Activated T-helper 1 cell treated with anti-CD3 and anti-CD28 coated beads, Interleukin-12 subunit alpha, Interleukin-12 subunit beta, Interleukin-2, Interleukin-4 antibody, amounts not matched to agents 30 ng/mL and 10 ng/mL and 1 ng/mL, durations not matched to agents 14 hours and 24 hours and 36 hours (primary cell): ENCODE results near the gene PRAMEF14. TPM values are rescaled to one million over a fixed set of nuclear protein-coding genes. Genes with fewer than 3 reads are reported as not detected.
"Not testable (repeated sequence)": the region's sequence is repeated elsewhere in the genome, so short reads cannot be mapped to it uniquely, and the experiment has no call there.

Experiments
- DNase-seq: peaks from one replicate; pipeline ENCODE4 v3.0.0; 2021; ENCODE audit warnings: low spot score
- H3K27ac Mint-ChIP-seq: one replicate; pipeline ENCODE4 v1.8.0; 2021; ENCODE audit warnings: mild to moderate bottlenecking, mixed read lengths
- H3K27me3 Mint-ChIP-seq: one replicate; pipeline ENCODE4 v1.8.0; 2022; ENCODE audit warnings: mild to moderate bottlenecking, moderate library complexity, mixed read lengths; ENCODE audit not compliant: insufficient read depth
- H3K36me3 Mint-ChIP-seq: one replicate; pipeline ENCODE4 v1.8.0; 2021; ENCODE audit warnings: low read depth, mixed read lengths
- H3K4me1 Mint-ChIP-seq: one replicate; pipeline ENCODE4 v1.8.0; 2021; ENCODE audit warnings: low read depth, mixed read lengths
- H3K4me3 Mint-ChIP-seq: one replicate; pipeline ENCODE4 v1.8.0; 2021; ENCODE audit warnings: mild to moderate bottlenecking, moderate library complexity, mixed read lengths
- H3K9me3 Mint-ChIP-seq: one replicate; pipeline ENCODE4 v1.8.0; 2021; ENCODE audit warnings: mixed read lengths
- intact Hi-C: fragments of 100-400 bp; cut with micrococcal nuclease; formaldehyde crosslinking; loops from one replicate; pipeline ENCODE4 v1.15.1; 2024
- total RNA-seq: library from RNA; stranded (reverse); gene quantifications from 2 replicates; pipeline ENCODE4 v1.2.3, GENCODE V29; 2022

The PRAMEF14 gene
- total RNA-seq, 1 donor from 2014 or later = not detected

- H3K27ac Mint-ChIP-seq, H3K4me3 Mint-ChIP-seq, H3K27me3 Mint-ChIP-seq, intact Hi-C loops, DNase-seq, H3K36me3 Mint-ChIP-seq, H3K9me3 Mint-ChIP-seq, H3K4me1 Mint-ChIP-seq: not testable (repeated sequence)
Measured at GRCh38 chr1:13342496-13342895, 4.4 kb downstream of the PRAMEF14 start.

- H3K27me3 Mint-ChIP-seq, DNase-seq, H3K36me3 Mint-ChIP-seq, H3K27ac Mint-ChIP-seq, intact Hi-C loops, H3K9me3 Mint-ChIP-seq, H3K4me3 Mint-ChIP-seq, H3K4me1 Mint-ChIP-seq: not testable (repeated sequence)
Measured at GRCh38 chr1:13315281-13315680, 31.7 kb downstream of the PRAMEF14 start, which contains the start of gene PRAMEF15. PRAMEF15 (plus strand) TSS chr1:13315581; CDS start chr1:13318408, 2,827 bp downstream.

GRCh38 chr1:13303239-13303638 is 43.7 kb downstream of the PRAMEF14 start, which contains the start of gene PRAMEF33:
PRAMEF33 (plus strand) TSS chr1:13303539; CDS start chr1:13305955, 2,416 bp downstream.
- H3K36me3 Mint-ChIP-seq, DNase-seq, H3K9me3 Mint-ChIP-seq, H3K4me3 Mint-ChIP-seq, H3K27ac Mint-ChIP-seq, intact Hi-C loops, H3K4me1 Mint-ChIP-seq, H3K27me3 Mint-ChIP-seq: not testable (repeated sequence)

GRCh38 chr1:13302197-13302596 is 44.7 kb downstream of the PRAMEF14 start:
- DNase-seq, H3K4me1 Mint-ChIP-seq, H3K9me3 Mint-ChIP-seq, intact Hi-C loops, H3K27ac Mint-ChIP-seq, H3K4me3 Mint-ChIP-seq, H3K36me3 Mint-ChIP-seq, H3K27me3 Mint-ChIP-seq: not testable (repeated sequence)

GRCh38 chr1:13298699-13299098 is 48.2 kb downstream of the PRAMEF14 start:
- H3K9me3 Mint-ChIP-seq, H3K27ac Mint-ChIP-seq, H3K4me3 Mint-ChIP-seq, DNase-seq, intact Hi-C loops, H3K27me3 Mint-ChIP-seq, H3K36me3 Mint-ChIP-seq, H3K4me1 Mint-ChIP-seq: not testable (repeated sequence)

- H3K9me3 Mint-ChIP-seq, H3K27me3 Mint-ChIP-seq, H3K27ac Mint-ChIP-seq, DNase-seq, H3K36me3 Mint-ChIP-seq, H3K4me3 Mint-ChIP-seq, intact Hi-C loops, H3K4me1 Mint-ChIP-seq: not testable (repeated sequence)
Measured at GRCh38 chr1:13297216-13297931, 49.6 kb downstream of the PRAMEF14 start.

Other genes starting within 250 kb of the PRAMEF14 start
- gene HNRNPCL2, start 230.3 kb downstream of the PRAMEF14 start, total RNA-seq = not detected in 2 replicates
- gene PRAMEF26, start 191.1 kb downstream of the PRAMEF14 start, total RNA-seq = not detected in 2 replicates
- not detected in 2 replicates for gene HNRNPCL4, start 181.5 kb downstream of the PRAMEF14 start, total RNA-seq
- not detected in 2 replicates for gene PRAMEF9, start 175.3 kb downstream of the PRAMEF14 start, total RNA-seq
- gene PRAMEF13, start 145.7 kb downstream of the PRAMEF14 start, total RNA-seq = not detected in 2 replicates
- not detected in 2 replicates for gene PRAMEF18, start 121.0 kb downstream of the PRAMEF14 start, total RNA-seq
- gene PRAMEF5, start 92.9 kb downstream of the PRAMEF14 start, total RNA-seq = not detected in 2 replicates
- gene PRAMEF8, start 62.0 kb downstream of the PRAMEF14 start, total RNA-seq = not detected in 2 replicates
- gene PRAMEF33, start 43.6 kb downstream of the PRAMEF14 start, total RNA-seq = not detected in 2 replicates
- not detected in 2 replicates for gene PRAMEF15, start 31.6 kb downstream of the PRAMEF14 start, total RNA-seq
- gene PRAMEF19, start 24.8 kb upstream of the PRAMEF14 start, total RNA-seq = not detected in 2 replicates
- not detected in 2 replicates for gene PRAMEF17, start 42.5 kb upstream of the PRAMEF14 start, total RNA-seq
- not detected in 2 replicates for gene PRAMEF20, start 63.3 kb upstream of the PRAMEF14 start, total RNA-seq
- gene LRRC38, start 166.9 kb upstream of the PRAMEF14 start, total RNA-seq = not detected in 2 replicates
- not detected in 2 replicates for gene PDPN, start 236.7 kb upstream of the PRAMEF14 start, total RNA-seq